GM21390 (cell line): ENCODE data around the gene CFAP52.
"Not testable (repeated sequence)": the region's sequence is repeated elsewhere in the genome, so short reads cannot be mapped to it uniquely, and the experiment has no call there.

ENCODE experiments used
- ATAC-seq: cut with Tn5 transposase; IDR thresholded peaks from one replicate; pipeline ENCODE4 v1.9.1; 2021; ENCODE audit not compliant: unreplicated experiment

Gene CFAP52

DNA sequence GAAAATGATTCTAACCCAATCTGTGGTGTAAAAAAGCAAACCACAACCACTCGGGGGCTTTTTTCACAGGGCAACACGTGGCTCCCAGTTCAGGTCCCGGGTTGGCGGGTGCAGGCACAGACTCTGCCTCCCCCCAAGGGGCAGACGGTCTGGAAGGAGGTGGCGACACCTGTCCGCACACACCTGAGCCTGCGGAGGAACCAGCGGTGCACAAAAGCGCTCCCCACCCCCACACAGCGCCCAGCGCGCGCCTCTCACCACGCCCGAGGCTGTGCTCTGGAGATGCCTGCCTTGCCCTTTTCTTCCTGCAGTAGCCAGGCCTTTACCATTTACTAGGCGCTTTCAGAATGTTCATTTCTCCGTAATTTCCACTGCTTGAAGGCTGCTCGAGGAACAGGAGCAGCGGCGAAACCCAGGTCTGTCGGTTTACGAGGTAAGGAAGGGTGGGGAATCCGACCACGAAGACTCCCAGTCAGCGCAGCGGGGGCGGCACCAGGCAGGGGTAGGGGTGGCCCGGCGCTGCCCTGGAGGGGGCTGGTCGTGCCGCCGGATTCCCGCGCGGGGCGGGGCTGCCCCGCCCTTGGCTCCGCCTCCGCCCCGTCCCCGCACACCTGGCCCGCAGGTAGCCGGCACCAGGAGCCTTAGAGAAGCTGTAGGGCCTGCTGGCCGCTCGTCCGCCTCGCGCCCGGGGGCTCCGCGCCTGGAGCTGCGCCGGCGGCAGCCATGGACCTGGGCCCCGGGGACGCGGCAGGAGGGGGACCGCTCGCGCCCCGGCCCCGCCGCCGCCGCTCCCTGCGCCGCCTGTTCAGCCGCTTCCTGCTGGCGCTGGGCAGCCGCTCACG, 68.7 kb downstream of the CFAP52 start, which contains the start of gene USP43:
Gene USP43 (plus strand): TSS at position 608 of the 842 bp plus-strand sequence. CDS start 116 bp downstream, at position 724.
- no peak for ATAC-seq

DNA sequence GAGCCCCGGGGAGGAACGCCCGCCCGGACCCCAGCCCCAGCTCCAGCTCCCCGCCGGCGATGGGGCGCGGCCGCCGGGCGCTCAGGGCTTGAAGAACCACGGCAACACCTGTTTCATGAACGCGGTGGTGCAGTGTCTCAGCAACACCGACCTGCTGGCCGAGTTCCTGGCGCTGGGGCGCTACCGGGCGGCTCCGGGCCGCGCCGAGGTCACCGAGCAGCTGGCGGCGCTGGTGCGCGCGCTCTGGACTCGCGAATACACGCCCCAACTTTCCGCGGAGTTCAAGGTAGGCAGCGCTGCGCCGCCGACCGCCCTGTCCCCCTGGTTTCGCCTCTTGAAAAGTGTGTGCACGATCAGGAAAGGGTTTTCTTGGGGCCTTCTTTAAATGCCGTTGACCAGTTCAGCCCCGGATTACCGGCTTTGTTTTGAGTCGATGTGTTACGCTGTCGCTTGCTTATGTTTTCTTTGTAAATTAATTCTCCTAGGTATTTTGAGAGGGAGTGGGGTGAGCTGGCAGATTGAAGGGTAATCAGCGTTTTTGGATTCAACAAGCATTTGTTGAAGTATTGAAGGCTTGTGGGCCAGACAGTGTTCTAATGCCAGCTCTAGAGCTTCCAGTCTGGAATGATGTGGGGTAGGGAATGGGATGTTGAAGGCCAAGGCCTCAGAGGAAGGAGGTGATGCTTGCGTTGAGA, 69.6 kb downstream of the CFAP52 start:
- ATAC-seq = no peak

DNA sequence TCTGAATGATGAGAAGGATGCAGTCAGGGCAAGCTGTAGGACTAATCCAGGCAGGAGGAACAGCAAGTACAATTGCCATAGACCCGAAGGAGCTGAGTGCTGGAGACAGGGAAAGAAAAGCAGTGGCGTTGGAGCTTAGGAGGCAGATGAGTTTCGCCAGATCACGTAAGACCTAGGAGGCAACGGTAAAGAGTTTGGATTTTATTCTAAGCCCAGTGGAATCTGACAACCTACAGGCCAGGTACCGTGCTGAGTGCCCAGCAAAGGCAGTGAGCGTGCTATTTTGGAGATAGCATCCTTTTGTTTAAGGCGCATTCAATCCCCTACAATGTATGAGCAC, 70.1 kb downstream of the CFAP52 start:
- ATAC-seq = no peak

DNA sequence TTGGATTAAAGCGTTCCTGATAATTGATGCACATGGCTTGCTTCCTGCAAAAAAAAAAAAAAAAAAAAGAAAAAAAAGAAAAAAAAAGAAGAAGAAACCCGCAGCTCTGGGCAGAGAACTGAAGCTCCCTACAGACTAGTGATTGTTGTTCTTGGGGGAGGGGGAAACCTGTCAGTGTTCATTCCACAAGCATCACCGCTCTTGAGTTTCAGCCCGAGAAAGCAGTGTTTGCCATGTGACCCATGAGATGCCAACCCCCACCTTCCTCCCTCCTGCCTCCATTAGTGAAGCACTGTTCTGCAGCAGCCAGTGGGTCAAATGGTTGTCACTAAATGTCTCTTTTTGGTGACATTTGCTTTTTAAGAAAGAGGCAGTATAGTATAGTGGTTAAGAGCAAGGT, 70.6 kb downstream of the CFAP52 start:
- no peak for ATAC-seq

DNA sequence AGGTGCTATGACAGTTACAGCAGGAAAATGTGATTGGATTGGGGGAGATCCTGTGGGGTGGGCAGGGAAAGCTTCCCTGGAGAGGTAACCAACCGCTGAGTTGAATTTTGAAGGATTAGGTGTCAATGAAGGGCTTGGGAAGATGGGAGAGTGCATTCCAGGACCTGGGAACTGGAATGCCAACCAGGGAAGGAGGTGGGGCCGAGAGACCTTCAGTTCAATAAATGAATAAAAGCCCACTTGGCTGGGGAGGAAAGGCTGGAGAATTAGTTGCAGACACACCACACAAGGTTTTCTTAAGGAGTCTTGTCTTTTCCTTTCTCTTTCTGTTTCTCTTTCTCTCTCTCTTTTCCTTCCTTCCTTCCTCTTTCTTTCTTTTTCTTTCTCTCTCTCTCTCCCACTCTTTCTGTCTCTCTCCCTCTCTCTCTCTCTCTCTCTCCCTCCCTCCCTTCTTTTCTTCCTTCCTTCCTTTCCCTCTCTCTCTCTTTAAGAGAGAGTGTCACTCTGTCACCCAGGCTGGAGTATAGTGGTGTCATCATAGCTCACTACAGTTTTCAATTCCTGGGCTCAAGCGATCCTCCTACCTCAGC, 72.2 kb downstream of the CFAP52 start:
- no peak for ATAC-seq

DNA sequence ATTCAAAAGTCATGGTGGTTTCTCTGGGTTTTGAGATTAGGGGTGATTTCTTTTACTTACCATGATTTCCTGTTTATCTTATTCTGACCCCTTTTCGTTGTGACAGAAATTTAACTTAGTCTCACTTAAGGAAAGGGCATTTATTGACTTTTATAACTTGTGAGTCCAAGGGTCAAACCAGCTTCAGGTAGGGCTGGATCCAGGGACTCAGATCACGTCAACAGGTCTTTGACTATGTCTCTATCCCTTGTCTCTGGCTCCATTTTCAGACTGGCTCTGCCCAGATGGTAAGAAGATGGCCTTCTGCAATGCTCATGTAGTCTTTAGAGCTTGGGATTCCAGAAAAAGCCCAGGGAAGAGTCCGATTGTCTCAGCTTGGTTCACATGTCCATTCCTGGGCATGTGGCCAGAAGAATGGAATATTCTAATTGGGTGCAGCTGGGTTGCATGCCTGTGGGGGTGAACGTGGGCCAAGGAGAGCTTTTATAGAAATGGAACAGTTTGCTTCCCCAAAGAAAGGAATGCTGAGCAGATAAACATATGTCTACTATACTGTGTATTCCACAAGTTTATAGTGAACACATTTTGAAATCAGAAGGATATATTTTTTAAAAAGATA, 82.3 kb downstream of the CFAP52 start:
- no peak for ATAC-seq

DNA sequence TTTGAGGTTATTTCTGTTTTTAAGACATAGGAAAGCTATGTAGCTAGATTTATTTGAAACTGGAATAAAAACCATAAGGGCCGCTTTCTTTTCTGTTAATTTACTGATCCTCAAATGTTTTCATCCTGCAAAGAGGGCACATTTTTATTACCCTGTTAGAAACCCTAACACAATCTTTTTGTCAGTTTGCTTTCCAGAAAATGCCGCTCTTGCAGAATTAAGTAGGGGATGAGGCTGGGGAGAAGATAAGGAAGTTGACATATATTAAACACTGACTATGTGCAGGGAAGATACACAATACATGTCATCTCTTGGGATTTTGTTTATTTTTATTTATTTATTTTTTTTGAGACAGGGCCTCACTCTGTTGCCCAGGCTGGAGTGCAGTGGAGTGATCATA, 84.6 kb downstream of the CFAP52 start:
- no peak for ATAC-seq

DNA sequence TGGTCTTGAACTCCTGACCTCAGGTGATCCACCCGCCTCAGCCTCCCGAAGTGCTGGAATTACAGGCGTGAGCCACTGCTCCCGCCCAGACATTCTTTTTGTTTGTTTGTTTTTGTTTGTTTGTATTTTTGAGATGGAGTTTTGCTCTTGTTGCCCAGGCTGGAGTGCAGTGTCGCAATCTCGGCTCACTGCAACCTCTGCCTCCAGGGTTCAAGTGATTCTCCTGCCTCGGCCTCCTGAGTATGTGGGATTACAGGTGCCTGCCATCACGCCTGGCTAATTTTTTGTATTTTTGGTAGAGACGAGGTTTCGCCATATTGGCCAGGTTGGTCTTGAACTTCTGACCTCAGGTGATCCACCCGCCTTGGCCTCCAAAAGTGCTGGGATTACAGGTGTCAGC, 87.1 kb downstream of the CFAP52 start:
- not testable (repeated sequence) for ATAC-seq

DNA sequence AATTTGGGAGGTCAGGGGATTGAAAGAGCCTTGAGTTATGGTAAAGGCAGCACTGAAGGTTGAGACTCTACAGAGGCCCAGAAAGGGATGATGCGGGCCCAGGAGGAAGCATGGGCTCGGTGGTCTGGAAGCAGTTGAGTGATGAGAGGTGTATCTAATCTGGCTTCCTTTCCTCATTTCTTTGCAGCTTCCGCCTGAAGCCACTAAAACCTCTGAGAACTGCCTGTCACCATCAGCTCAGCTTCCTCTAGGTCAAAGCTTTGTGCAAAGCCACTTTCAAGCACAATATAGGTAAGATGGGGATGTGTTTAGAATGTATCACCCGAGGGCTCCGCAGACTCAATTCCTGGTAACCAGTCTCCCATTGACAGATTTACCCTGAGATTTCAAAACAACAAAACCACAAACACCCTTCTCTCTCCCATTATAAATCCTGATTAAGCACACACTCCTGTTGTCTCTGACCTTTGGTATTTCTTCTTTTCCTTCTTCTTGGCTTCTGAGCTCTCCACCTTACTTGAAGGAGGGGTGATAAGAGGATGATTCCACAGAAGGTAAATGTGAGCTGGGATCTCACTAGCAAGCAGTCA, 90.1 kb downstream of the CFAP52 start:
- no peak for ATAC-seq

DNA sequence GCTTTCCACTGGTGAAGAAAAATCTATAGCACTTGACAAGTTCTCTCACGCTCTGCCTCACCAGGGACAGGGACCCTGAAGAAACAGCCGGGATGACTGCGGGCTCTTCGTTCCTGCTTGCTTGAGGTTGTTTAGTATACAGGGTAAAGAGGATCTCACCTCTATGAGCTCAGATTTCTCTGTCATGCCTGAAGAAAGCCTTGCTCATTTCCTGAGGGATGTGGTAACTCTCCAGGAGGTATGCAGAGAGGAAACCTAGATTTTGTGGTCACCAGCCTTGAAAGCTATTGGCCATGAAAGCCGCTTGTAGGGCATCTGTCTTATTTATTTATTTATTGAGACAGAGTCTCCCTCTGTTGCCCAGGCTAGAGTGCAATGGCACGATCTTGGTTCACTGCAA, 92.1 kb downstream of the CFAP52 start:
- ATAC-seq = no peak

DNA sequence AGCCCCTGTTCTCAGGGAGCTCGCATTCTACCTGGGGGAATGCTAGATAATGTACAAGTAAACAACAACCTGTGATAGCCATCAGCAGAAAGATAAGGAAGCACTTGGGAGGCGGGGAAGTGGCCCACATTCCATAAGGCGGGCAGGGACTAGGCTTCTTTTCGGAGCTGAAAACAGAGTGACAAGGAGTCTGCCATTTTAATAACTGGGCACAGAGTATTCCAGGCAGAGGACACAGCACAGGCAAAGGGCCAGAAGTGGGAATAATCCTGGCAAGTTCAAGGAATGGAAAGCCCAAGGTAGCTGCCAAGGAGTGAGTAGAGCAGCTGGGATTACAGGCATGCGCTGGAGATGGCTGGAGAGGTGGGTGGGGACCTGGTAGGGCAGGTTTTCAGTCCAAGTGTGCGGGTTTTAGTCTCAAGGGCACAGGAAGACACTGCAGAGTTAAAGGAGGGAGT, 93.1 kb downstream of the CFAP52 start:
- no peak for ATAC-seq

DNA sequence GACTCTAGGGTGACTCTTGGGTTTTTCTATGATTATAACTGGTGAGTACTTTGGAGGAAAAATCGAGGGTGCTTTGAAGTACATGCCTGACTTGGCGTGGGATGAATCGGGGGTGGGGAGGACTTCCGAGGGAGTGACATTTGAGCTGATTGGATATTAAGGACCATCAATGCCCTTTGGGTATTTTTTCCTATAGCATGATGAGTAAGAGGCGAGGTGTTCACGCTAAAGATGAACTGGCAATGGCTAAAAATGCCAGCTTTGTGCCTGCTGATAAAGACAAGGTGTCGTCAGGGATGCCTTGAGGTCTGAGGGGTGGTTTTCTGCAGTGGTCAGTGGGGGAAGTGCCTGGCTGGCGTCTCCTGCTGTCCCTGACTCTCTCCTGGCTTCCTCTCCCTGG, 94.2 kb downstream of the CFAP52 start:
- ATAC-seq = no peak

DNA sequence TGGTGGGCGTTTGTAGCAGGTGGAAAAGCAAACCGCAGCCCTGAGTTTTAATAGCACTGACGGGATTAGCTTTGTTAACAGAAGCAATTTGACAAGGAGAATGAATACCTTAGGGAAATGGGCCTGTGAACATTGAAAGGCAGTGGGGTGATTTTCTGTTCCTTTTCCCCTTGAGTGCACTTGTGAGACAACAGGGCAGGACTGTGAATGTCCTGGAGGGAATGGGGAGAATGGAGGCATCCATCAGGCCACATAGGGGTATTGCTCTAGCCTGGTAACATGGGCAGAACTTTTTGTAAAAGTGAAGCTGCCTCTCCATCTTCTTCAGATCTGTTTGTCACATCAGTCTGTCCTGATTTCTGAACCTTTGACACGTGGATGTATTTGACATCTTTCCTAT, 95.1 kb downstream of the CFAP52 start:
- no peak for ATAC-seq

DNA sequence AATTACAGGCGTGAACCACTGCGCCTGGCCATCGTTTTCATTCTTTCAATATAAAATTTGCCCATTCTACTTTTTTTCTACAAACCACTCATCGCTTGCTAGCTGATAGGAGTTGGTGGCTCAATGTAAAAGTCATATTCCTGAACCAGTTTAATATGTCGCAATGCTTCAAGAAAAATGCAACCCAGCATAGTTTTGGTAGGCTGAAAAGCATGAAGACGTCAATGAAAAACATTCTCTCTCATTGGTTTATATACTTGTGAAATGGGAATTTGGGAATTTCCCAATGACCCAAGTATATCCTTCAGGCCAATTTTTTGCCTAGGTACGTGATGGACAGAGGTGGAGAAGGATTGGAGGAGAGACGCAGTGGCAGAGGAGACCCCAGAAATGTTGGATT, 95.8 kb downstream of the CFAP52 start:
- no peak for ATAC-seq

DNA sequence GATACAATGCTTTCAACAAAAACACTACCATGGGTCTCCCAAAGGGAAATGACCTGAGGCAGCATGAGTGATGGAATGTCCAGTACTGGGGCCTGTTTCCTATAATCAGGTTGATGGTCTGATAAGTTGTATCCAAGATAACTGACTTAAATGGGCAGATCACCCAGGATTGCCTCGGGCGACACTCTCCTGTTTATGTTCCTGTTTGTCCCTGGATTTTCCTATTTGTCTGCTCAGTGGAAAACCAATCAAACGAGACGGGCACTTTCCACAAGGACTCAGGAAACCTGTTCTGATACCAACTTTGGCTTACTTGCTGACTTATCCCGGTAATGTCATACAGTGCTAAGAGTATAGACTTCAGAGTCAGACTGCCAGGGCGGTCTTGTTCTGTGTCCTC, 96.2 kb downstream of the CFAP52 start:
- no peak for ATAC-seq

DNA sequence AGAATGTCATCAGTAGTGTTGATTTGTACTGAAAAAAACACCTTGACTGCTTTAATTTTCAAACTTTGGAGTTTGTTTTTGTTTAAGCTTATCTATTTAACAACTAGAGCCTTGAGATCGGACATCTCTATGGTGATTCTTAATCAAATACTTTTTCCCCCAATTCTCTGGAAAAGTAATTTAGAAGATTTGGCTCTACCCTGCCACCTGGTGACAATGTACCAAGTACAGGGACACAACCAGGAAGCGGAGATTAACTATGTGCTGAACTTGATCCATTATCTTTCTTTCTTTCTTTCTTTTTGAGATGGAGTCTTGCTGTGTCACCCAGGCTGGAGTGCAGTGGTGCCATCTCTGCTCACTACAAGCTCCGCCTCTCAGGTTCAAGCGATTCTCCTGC, 99.6 kb downstream of the CFAP52 start:
- no peak for ATAC-seq

DNA sequence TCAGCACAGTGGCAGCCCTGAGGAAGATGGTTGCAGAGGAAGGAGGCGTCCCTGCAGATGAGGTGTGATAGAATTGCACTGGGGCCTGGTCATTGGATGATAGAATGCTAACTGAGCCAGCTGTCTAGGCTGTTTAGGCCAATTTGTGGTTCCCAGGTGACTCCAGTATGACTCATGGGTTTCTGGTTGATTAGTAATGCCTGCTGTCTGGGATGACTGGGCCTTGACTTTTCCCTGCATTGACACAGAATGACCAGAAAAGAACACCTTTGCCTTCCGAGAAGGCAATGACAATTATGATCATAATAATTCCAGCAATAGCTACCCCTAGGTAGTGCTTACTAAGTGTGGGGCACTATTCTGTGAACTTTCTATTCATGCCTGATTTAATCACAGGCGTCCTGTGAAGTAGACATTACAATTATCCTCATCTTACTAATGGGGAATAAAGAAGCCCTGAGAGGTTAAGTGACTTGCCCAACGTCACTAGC, 100.4 kb downstream of the CFAP52 start:
- no peak for ATAC-seq

DNA sequence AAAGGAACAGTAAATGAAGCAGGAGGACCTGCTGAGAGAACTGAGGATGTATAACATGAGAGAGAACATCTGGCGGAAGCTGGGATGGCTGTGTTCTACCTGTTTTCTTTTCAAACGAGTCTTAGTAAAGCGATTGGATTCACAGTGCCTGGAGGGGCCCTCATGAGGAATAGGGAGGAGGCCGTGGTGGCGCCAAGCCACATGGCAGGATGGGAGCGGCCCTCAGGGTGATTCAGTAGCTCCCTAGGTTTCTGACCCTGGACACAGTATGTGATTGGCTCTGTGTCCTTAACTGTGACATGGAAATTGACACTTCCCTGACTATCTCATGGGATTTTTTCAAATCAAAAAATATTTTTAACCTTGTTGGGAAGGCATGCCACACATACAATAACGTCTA, 101.0 kb downstream of the CFAP52 start:
- ATAC-seq = no peak

DNA sequence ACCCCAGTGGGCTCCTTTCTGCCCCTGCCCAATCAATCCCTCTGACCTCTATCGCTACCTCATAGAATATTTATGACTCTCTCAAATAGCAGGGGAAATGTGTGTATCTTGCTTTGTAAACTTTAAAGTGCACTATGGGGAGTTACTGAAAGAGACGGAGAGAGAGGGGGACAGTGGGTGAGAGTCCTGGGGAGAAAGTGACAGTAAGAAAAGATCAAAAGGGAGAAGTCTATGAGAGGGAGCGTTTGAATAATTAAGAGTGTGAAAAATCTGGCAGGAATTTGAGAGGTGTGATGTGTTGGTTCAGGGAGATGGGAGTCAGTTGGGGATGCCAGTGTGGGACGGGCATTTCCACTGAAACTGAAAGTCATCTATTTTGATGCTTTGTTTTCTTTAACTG, 101.5 kb downstream of the CFAP52 start:
- ATAC-seq = no peak

DNA sequence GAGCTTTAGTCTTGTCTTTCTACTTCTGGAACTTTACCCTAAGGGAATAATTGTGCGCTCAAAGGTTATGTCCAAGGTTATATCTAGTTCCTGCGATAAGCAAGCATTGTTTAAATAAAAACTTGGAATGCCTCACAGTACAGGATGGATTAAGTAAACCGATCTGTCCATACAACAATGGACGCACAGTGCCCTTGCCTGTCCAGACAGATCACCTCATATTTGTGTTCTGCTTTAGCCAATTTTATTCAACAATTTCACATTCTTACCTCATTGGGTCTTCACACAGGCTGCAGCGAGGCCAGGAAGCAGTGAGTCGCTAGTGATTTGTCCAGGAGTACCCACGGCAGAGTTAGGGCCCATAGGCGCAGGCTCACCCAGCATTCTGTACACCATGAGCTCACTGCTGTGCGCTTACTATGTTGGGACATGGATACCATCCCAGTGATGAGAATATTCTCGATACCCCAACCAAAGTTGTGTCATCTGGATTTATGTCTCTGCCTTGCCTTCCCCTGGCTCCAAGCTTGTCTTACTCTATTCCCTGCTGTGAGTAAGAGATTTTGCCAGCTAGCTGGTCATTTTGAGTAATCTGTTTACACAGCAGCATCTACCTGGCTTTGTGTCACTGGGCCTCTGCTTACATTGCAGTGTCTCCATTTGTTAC, 108.6 kb downstream of the CFAP52 start:
- no peak for ATAC-seq
